ENCODE measurements around the gene RHBDD2.
"Not testable (repeated sequence)": the region's sequence is repeated elsewhere in the genome, so short reads cannot be mapped to it uniquely, and the experiment has no call there.

The RHBDD2 gene

GRCh38 chr7:75866114-75866488 lies 12.7 kb upstream of the RHBDD2 start:
- DNase-seq (ENCODE audit: low read depth in 2 of 3, low spot score in 1 of 3), result no peak

- DNase-seq (ENCODE audit: low read depth in 2 of 3, low spot score in 1 of 3), result peak in 1 of 3 donors; percentile 41
These were observed 12.1 kb upstream of the RHBDD2 start for GRCh38 chr7:75866489-75867389.

DNA sequence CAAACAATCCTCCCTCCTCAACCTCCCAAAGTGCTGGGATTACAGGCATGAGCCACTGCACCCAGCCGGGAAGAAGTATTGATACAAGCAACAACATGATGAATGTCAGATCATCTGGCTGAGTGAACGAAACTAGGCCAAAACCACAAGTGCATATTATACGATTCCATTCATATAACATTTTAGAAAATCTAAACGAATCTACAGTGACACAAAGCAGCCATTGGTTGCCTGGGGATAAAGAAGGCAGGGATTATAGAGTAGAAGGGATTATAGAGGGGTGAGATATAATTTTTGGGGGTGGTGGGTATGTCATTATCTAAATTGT lies 11.5 kb upstream of the RHBDD2 start:
- no peak for DNase-seq (ENCODE audit: low read depth in 2 of 3, low spot score in 1 of 3)

DNA sequence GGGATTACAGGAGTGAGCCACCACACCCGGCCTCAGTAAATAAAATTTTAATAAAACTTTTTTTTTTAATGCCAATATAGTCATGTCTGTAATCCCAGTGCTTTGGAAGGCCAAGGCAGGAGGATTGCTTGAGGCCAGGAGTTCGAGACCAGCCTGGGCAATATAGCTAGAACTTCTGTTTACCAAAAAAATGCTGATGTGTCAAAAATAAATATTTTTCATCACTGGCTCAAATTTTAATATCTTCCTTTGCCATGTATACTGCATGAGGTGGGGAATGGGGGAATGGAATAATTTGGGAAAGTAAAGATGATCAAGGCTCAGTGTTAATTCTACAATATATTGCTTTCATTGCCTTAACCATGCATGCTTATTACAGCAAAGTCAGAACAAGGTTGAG lies 10.7 kb upstream of the RHBDD2 start:
- DNase-seq (ENCODE audit: low read depth in 2 of 3, low spot score in 1 of 3), result no peak

GRCh38 chr7:75869776-75870379 lies 9.0 kb upstream of the RHBDD2 start:
- DNase-seq (ENCODE audit: low read depth in 2 of 3, low spot score in 1 of 3), result no peak

DNA sequence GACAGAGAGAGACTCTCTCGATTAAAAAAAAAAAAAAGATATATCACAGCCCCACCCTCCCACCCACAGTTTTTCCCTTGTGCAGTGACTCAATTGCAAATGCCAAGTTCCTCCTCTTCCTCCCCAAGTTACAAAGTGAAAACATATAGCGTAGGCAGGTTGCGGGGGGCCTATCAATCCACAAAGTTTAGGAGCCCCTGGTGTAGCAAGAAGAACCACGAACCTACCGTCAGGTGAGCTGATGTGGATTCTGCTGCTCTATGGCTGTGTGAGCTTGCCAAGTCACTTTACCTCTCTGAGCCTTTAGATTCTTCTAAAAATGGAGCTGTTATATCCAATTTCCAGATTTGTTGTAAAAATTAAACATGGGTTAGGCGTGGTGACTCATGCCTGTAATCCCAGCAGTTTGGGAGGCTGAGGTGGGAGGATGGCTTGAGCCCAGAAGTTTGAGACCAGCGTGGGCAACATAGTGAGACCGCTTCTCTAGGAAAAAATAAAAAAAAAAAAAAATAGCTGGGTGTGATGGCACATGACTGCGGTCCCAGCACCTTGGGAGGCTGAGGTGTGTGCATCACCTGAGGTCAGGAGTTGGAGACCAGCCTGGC lies 8.2 kb upstream of the RHBDD2 start:
- DNase-seq (ENCODE audit: low read depth in 2 of 3, low spot score in 1 of 3), result no peak

DNA sequence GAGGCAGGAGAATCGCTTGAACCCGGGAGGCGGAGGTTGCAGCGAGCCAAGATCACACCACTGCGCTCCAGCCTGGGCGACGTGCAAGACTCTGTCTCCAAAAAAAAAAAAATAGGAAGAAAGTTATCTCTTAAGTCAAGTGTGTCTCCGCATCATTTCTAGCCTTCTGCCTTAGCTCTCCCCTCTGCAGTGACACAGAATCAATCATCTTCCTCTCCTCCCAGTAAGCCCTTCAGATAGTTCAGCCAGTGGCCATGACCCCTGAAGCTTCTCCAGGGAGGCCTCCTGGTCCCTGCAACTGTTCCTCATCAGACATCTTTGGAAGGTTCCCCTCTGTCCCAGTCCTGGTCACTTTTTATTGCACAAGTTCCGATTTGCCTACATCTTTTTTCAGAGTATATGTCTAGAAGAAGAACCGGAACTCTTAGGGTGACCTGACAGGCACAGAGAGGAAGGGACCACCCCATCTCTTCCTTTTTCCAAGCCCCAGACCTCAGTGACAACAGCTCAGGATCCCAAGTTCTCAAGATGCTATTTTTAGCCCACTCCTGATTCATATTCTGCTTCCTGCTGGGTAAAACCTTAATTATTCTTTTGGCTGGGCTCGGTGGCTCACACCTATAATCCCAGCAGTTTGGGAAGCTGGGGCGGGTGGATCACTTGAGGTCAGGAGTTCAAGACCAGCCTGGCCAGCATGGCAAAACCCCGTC lies 6.6 kb upstream of the RHBDD2 start:
- no peak for DNase-seq (ENCODE audit: low read depth in 2 of 3, low spot score in 1 of 3)

GRCh38 chr7:75874180-75874579 lies 4.7 kb upstream of the RHBDD2 start:
- not testable (repeated sequence) for DNase-seq (ENCODE audit: low read depth in 2 of 3, low spot score in 1 of 3)

DNA sequence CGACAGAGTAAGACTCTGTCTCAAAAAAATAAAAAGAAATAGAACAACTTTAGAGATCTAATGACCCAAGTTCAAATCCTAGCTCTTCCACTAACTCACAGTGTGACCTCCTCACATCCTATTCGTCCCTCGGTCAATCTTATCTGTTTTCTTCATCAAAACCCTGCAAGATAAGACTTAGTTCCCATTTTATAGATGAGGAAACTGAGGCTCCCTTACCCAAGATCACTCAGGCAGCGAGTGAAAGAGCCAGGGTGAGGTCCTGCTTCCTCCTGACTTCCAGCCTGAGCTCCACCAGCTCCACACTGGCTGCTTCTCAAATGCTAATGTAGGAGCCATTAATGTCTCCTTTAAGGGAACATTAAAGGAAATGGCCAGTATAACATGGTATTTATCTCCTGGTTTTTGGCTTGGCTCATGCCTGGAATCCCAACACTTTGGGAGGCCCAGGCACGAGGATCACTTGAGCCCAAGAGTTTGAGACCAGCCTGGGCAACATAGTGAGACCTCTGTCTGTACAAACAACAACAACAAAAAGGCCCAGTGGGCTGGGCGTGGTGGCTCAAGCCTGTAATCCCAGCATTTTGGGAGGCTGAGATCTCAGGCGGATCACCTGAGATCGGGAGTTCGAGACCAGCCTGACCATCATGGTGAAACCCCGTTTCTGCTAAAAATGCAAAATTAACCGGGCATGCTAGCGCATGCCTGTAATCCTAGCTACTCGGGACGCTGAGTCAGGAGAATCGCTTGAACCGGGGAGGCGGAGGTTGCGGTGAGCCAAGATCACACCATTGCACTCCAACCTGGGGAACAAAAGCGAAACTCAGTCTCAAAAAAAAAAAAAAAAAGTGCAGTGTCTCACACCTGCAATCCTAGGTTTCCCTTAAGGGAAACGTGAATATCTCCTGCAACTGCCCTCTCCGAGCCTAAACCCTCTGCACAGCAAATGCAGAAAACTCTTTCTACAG lies 3.4 kb upstream of the RHBDD2 start:
- DNase-seq (ENCODE audit: low read depth in 2 of 3, low spot score in 1 of 3), result no peak

GRCh38 chr7:75876126-75876881 lies 2.5 kb upstream of the RHBDD2 start:
- DNase-seq (ENCODE audit: low read depth in 2 of 3, low spot score in 1 of 3), result no peak

GRCh38 chr7:75878312-75878768 lies 494 bp upstream of the RHBDD2 start:
- no peak for DNase-seq (ENCODE audit: low read depth in 2 of 3, low spot score in 1 of 3)

GRCh38 chr7:75879771-75880184 lies 944 bp downstream of the RHBDD2 start:
- DNase-seq (ENCODE audit: low read depth in 2 of 3, low spot score in 1 of 3), result no peak

DNA sequence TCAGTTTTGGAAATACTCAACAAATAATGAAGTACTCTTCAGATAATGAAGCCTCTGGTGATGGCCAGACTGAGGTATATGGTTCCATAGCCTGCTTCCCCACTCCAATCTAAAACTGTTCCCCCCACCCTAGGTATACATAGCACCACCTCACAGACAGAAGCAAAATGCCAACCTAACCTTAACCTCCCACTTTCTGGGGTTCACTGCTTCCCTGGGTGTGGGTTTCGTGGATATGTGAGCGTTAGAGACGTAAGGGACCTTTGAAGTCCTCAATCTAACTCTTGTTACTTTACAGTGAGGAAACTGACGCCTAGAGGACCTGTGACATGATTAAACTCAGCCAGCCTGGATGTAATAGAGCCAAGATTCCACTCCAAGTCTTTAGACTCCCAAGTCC lies 1.4 kb downstream of the RHBDD2 start:
- DNase-seq (ENCODE audit: low read depth in 2 of 3, low spot score in 1 of 3), result no peak

DNA sequence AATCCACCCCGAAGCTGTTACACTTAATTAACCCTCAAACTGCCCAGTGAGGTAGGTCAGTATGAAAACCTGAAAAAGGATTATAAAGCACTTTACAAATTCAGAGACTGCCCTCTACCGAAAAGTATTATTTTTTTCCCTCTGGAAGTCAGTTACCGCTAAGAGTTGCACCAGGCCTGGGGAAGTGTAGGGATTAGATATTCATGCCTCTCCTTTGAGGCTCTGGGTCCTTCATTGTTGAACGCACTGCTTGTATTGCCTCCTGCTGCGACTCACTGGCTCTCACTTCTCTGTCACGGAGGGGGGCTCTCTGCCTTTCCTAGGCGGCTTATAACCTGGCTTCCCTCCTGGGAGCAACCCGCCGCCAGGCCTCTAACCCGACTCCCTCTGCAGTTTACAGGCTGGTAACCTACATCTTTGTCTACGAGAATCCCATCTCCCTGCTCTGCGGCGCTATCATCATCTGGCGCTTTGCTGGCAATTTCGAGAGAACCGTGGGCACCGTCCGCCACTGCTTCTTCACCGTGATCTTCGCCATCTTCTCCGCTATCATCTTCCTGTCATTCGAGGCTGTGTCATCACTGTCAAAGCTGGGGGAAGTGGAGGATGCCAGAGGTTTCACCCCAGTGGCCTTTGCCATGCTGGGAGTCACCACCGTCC lies 2.7 kb downstream of the RHBDD2 start:
- no peak for DNase-seq (ENCODE audit: low read depth in 2 of 3, low spot score in 1 of 3)

- not testable (repeated sequence) for DNase-seq (ENCODE audit: low read depth in 2 of 3, low spot score in 1 of 3)
These were observed 4.5 kb downstream of the RHBDD2 start for GRCh38 chr7:75883265-75883824.

GRCh38 chr7:75884476-75884875 lies 5.6 kb downstream of the RHBDD2 start:
- no peak for DNase-seq (ENCODE audit: low read depth in 2 of 3, low spot score in 1 of 3)

- no peak for DNase-seq (ENCODE audit: low read depth in 2 of 3, low spot score in 1 of 3)
These were observed 6.2 kb downstream of the RHBDD2 start for GRCh38 chr7:75885036-75885435.

DNA sequence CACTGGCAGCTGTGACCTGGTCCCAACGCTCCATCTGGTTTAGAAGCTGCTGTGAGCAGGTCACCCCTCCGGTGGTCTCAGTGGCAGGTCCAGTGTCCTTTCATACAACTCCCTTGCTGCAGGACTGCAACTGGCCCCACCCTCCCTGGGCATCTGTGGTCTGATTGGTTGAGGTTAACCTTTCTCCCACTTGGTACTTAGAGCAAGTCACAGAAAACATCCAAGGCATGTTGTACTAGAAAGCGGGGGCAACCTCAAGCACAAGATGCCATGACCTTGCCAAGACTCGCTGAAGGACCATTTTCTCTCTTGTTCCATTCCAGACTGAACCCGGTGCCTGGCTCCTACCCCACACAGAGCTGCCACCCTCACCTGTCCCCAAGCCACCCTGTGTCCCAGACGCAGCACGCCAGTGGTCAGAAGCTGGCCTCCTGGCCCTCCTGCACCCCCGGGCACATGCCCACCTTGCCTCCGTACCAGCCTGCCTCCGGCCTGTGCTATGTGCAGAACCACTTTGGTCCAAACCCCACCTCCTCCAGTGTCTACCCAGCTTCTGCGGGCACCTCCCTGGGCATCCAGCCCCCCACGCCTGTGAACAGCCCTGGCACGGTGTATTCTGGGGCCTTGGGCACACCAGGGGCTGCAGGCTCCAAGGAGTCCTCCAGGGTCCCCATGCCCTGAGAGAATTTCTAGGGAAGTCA lies 9.0 kb downstream of the RHBDD2 start:
- no peak for DNase-seq (ENCODE audit: low read depth in 2 of 3, low spot score in 1 of 3)

Measured in stimulated activated CD4-positive, alpha-beta T cell treated with anti-CD3 and anti-CD28 coated beads, Interleukin-12 subunit alpha, Interleukin-12 subunit beta, amount 100 ng/mL, for 48 hours (primary cell).